ENCODE results near the gene ARHGAP5. TPM values are rescaled to one million over a fixed set of nuclear protein-coding genes. Genes with fewer than 3 reads are reported as not detected.

Gene ARHGAP5
- total and polyA plus RNA-seq, 7 donors: 12.8 to 81.8 (median 56.9) TPM

- intact Hi-C loops (cut with DNase I): loop anchor here in 1 of 2 donors (10.0 kb wide), 1 partner anchor 67 kb away; no protein-coding TSS in a partner anchor
- peaks cover 28% of the 10 kb centered on the region for H3K4me1 ChIP-seq
- H3K36me3 ChIP-seq (ENCODE audit: insufficient read depth in 1 of 2, low read depth in 1 of 2): peaks cover 2 to 25% of the 10 kb centered on the region in 2 donors
- ATAC-seq (no peak), DNase-seq (no peak)
- TF ChIP-seq CTCF (IDR thresholded peaks at IDR 0.05): no peak
- H3K4me3 ChIP-seq: no peak overlapping the region
- no peaks in the 10 kb centered on the region for H3K9me3 ChIP-seq
- no peaks in the 10 kb centered on the region for H3K27me3 ChIP-seq (ENCODE audit: insufficient read depth in 3 of 3, low read length in 2 of 3)
- WGBS, 3 donors: 74 to 88% (median 85%) methylated on average over 2 of the region's 2 CpGs
- no peak overlapping the region for H3K27ac ChIP-seq
Observed at GRCh38 chr14:32087907-32088306, 10.8 kb downstream of the ARHGAP5 start.

GRCh38 chr14:32090686-32091085 lies 13.6 kb downstream of the ARHGAP5 start:
- peaks cover 28% of the 10 kb centered on the region for H3K4me1 ChIP-seq
- DNase-seq (no peak), ATAC-seq (no peak)
- no peak for TF ChIP-seq CTCF (IDR thresholded peaks at IDR 0.05)
- H3K36me3 ChIP-seq (ENCODE audit: insufficient read depth in 1 of 2, low read depth in 1 of 2): peaks cover 2 to 37% of the 10 kb centered on the region in 2 donors
- H3K4me3 ChIP-seq: no peak overlapping the region
- H3K9me3 ChIP-seq: no peaks in the 10 kb centered on the region
- H3K27ac ChIP-seq: no peak overlapping the region
- H3K27me3 ChIP-seq (ENCODE audit: insufficient read depth in 3 of 3, low read length in 2 of 3): no peaks in the 10 kb centered on the region
- intact Hi-C loops (cut with DNase I): no loop called here
- WGBS, 3 donors: 93 to 96% (median 96%) methylated on average over 6 of the region's 6 CpGs

- no peak for TF ChIP-seq CTCF (IDR thresholded peaks at IDR 0.05)
Observed at GRCh38 chr14:32099473-32099872, 22.4 kb downstream of the ARHGAP5 start.

GRCh38 chr14:32100175-32100574 lies 23.1 kb downstream of the ARHGAP5 start:
- Histone ChIP-seq H3K36me3 (ENCODE audit: insufficient read depth in 1 of 2, low read depth in 1 of 2) (peaks cover 0 to 21% of the 10 kb centered on the region in 2 donors), H3K4me1 (peaks cover 10% of the 10 kb centered on the region), H3K4me3 (no peak overlapping the region), H3K27me3 (ENCODE audit: insufficient read depth in 3 of 3, low read length in 2 of 3) (no peaks in the 10 kb centered on the region), H3K27ac (no peak overlapping the region), H3K9me3 (no peaks in the 10 kb centered on the region)
- 96 to 100% (median 96%) methylated on average over 5 of the region's 5 CpGs for WGBS, 3 donors
- TF ChIP-seq CTCF (IDR thresholded peaks at IDR 0.05): no peak
- no peak for ATAC-seq
- DNase-seq: no peak
- intact Hi-C loops (cut with DNase I): no loop called here

More at GRCh38 chr14:32099473-32099872, 22.4 kb downstream of the ARHGAP5 start:
- no peaks in the 10 kb centered on the region for H3K9me3 ChIP-seq
- H3K4me3 ChIP-seq: no peak overlapping the region
- no peak overlapping the region for H3K27ac ChIP-seq
- peaks cover 5% of the 10 kb centered on the region for H3K4me1 ChIP-seq
- H3K36me3 ChIP-seq (ENCODE audit: insufficient read depth in 1 of 2, low read depth in 1 of 2): peaks cover 0 to 21% of the 10 kb centered on the region in 2 donors
- no peaks in the 10 kb centered on the region for H3K27me3 ChIP-seq (ENCODE audit: insufficient read depth in 3 of 3, low read length in 2 of 3)
- WGBS, 3 donors: 96 to 99% (median 98%) methylated on average over 2 of the region's 2 CpGs
- no peak for ATAC-seq
- DNase-seq: no peak
- intact Hi-C loops (cut with DNase I): no loop called here

- 89 to 92% (median 91%) methylated on average over 3 of the region's 3 CpGs for WGBS, 3 donors
- no peak for TF ChIP-seq CTCF (IDR thresholded peaks at IDR 0.05)
- no peak for ATAC-seq
- DNase-seq: no peak
- Histone ChIP-seq H3K36me3 (ENCODE audit: insufficient read depth in 1 of 2, low read depth in 1 of 2) (peaks cover 0 to 9% of the 10 kb centered on the region in 2 donors), H3K9me3 (no peaks in the 10 kb centered on the region), H3K4me1 (peaks cover 18% of the 10 kb centered on the region), H3K4me3 (no peak overlapping the region), H3K27me3 (ENCODE audit: insufficient read depth in 3 of 3, low read length in 2 of 3) (no peaks in the 10 kb centered on the region), H3K27ac (no peak overlapping the region)
- intact Hi-C loops (cut with DNase I): no loop called here
Observed at GRCh38 chr14:32102152-32102787, 25.2 kb downstream of the ARHGAP5 start.
